ENCODE data around the gene SMARCA2.
A peak's percentile ranks its signal among the peaks of the same experiment; 100 is the strongest.

The SMARCA2 gene

DNA sequence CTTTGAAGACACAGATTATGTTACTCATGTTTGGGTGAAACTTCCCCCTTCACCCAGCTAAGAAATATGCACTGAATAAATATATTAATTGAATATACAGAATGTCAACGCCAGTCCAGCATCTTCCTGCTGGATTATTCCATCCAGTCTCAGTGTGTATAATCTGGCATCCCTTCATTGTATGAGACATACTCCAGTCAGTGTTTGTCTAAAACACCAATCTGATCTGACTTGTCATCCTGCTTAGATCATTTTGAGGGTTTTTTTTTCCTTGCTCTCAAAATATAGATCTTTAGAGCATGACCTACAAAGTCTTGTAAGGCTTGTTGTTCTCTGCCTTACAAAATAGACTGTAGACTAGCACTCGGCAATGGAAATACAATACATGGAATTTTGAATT, 195.1 kb downstream of the SMARCA2 start:
- FAIRE-seq (no peak), DNase-seq (ENCODE audit: insufficient read length, low spot score) (no peak)
- TF ChIP-seq TAF1 (IDR thresholded peaks at IDR 0.05; ENCODE audit: low read depth, low read length) (no peak), PAX5 (IDR thresholded peaks at IDR 0.05; ENCODE audit: insufficient read depth, low read length, severe bottlenecking) (no peak), SPI1 (IDR thresholded peaks at IDR 0.05; ENCODE audit: low read depth, low read length) (no peak), POLR2AphosphoS5 (IDR thresholded peaks at IDR 0.05; ENCODE audit: low read depth, low read length) (no peak), POU2F2 (IDR thresholded peaks at IDR 0.05; ENCODE audit: low read depth, low read length) (no peak), POLR2A (IDR thresholded peaks at IDR 0.05; ENCODE audit: low read depth, low read length) (no peak)

DNA sequence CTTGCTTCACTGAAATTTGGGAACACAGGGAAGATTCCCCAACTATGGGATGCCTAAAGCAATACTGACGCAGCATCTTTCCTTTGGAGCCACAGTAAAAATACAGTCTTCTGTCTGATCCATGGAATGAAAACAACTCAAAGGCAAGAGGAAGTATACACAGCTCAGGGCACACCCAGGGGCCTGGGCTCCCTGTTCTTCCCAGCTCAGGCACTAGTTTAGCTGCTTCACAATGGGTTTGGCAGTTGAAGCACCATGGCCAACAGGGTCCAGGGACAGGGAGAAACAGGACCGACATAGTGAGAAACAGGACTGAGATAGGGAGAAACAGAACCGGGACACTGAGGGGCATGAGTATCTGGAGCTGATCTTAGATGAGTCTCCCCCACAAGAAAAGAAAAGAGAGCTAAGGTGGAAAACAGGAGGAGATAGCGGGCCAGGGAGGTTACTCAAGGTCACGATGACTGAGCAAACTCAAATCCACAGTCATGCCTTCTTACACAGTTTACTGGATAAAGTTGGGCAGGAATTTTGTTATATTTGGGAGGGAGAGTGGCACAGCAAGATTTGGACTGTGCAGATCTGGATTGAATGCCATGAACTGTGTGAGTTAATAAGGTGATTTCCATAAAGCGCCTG, 198.8 kb downstream of the SMARCA2 start:
- no peak for FAIRE-seq
- TF ChIP-seq TAF1 (IDR thresholded peaks at IDR 0.05; ENCODE audit: low read depth, low read length) (no peak), POLR2AphosphoS5 (IDR thresholded peaks at IDR 0.05; ENCODE audit: low read depth, low read length) (no peak), POU2F2 (IDR thresholded peaks at IDR 0.05; ENCODE audit: low read depth, low read length) (no peak)
- DNase-seq (ENCODE audit: insufficient read length, low spot score), result no peak

DNA sequence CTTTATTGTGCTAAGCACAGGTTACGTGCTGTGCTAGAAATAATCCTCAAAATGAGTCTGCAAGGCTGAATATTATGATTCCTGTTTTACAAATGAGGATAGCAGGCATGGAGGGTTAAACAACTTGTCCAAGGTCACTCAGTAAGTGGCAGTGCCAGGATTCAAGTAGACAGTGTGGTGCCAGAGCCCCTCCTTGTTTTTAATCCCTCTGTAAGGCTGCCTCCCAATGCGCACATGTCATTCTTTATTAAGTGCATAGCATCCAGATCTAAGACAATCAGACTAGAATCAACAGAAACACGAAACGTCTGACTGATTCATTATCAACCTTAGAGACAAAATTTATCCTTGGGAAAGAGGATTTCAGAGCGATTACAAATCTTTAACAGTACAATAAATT, 199.6 kb downstream of the SMARCA2 start:
- no peak for DNase-seq (ENCODE audit: insufficient read length, low spot score)
- TF ChIP-seq TAF1 (IDR thresholded peaks at IDR 0.05; ENCODE audit: low read depth, low read length), result no peak
- no peak for TF ChIP-seq SPI1 (IDR thresholded peaks at IDR 0.05; ENCODE audit: low read depth, low read length)
- TF ChIP-seq POLR2AphosphoS5 (IDR thresholded peaks at IDR 0.05; ENCODE audit: low read depth, low read length), result no peak
- TF ChIP-seq PAX5 (IDR thresholded peaks at IDR 0.05; ENCODE audit: insufficient read depth, low read length, severe bottlenecking), result no peak
- no peak for TF ChIP-seq POU2F2 (IDR thresholded peaks at IDR 0.05; ENCODE audit: low read depth, low read length)
- no peak for TF ChIP-seq POLR2A (IDR thresholded peaks at IDR 0.05; ENCODE audit: low read depth, low read length)
- no peak for FAIRE-seq

DNA sequence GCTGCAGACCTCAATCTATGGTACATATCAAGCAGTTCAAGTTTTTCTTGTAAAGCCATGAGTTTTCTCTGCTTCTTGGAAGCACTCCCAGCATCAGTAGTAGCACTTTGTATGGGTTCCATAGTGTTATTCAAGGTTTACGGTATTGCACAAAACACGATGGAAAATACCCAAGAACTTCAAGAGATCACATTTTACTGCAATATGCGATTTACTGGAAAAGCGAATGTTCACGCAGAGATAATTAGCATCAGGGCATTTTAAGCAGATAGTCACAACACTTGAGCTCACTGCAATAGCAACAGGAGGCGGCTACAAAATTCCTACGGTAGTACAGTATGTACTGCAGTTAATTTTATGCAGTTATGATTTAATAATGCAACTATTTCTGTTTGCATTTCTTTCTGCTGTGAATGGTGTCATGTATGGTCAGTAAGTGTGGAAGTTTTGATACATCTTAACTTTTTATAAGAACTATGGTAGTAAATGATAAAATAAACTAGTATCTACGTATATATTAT, 200.8 kb downstream of the SMARCA2 start:
- no peak for DNase-seq (ENCODE audit: insufficient read length, low spot score)
- no peak for FAIRE-seq
- TF ChIP-seq POLR2A (IDR thresholded peaks at IDR 0.05; ENCODE audit: low read depth, low read length) (no peak), POU2F2 (IDR thresholded peaks at IDR 0.05; ENCODE audit: low read depth, low read length) (no peak), POLR2AphosphoS5 (IDR thresholded peaks at IDR 0.05; ENCODE audit: low read depth, low read length) (no peak), PAX5 (IDR thresholded peaks at IDR 0.05; ENCODE audit: insufficient read depth, low read length, severe bottlenecking) (no peak), TAF1 (IDR thresholded peaks at IDR 0.05; ENCODE audit: low read depth, low read length) (no peak), SPI1 (IDR thresholded peaks at IDR 0.05; ENCODE audit: low read depth, low read length) (no peak)

DNA sequence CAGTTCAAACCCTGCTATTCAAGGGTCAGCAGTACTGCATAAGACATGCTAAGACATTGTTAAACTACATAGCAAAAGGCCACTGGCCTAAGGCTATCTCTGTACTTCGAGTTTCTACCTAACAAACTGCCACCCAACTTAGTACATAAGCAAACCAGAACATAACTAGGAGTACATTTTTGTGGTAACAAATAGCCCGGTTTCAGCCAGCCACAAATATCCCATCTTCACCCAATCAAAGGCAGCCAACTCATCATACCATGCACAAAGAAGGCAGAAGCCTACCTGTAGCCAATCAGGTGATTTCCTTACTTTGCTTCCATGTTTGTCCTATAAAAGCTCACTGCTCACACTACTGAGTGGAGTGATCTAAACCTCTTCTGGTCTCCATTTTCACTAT, 201.4 kb downstream of the SMARCA2 start:
- no peak for TF ChIP-seq TAF1 (IDR thresholded peaks at IDR 0.05; ENCODE audit: low read depth, low read length)
- no peak for TF ChIP-seq SPI1 (IDR thresholded peaks at IDR 0.05; ENCODE audit: low read depth, low read length)
- no peak for TF ChIP-seq POLR2AphosphoS5 (IDR thresholded peaks at IDR 0.05; ENCODE audit: low read depth, low read length)
- no peak for TF ChIP-seq PAX5 (IDR thresholded peaks at IDR 0.05; ENCODE audit: insufficient read depth, low read length, severe bottlenecking)
- TF ChIP-seq POU2F2 (IDR thresholded peaks at IDR 0.05; ENCODE audit: low read depth, low read length), result no peak
- TF ChIP-seq POLR2A (IDR thresholded peaks at IDR 0.05; ENCODE audit: low read depth, low read length), result no peak
- no peak for DNase-seq (ENCODE audit: insufficient read length, low spot score)

DNA sequence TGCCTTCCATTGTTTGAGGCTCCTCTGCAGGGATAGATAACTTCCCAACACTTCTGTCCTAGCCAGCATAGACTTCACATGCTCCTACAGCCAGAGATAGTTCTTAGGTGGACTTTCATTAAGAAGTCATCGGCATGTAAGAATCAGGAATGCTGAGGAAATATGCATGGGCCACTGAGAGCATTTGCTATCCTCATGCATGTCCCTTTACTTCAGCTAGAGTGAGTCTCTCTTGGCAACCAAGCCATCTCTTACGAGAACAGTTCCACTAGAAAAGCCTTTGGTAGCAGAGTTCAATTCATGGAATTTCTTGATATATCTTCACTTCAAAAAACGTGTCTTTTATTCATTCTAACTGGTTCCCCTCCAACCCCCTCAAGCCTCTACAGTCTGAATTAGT, 202.4 kb downstream of the SMARCA2 start:
- FAIRE-seq (no peak), DNase-seq (ENCODE audit: insufficient read length, low spot score) (no peak)
- TF ChIP-seq SPI1 (IDR thresholded peaks at IDR 0.05; ENCODE audit: low read depth, low read length) (no peak), POU2F2 (IDR thresholded peaks at IDR 0.05; ENCODE audit: low read depth, low read length) (no peak)

More for the DNA sequence above, 201.4 kb downstream of the SMARCA2 start:
- FAIRE-seq, result peak; percentile 38

DNA sequence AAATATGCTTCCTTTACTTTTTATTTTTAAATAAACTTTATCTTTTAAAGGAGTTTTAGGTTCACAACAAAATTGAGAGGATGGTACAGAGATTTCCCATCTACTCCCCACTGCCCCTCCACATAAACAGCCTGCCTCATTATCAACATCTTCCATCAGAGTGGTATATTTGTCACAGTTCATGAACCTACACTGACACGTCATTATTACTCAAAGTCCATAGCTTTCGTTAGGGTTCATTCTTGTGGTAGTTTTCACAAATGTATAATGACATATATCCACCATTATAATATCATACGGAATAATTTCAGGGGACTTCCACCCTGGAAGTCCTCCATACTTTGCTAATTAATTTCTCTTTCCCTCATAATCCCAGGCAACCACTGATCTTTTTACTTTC, 204.9 kb downstream of the SMARCA2 start:
- DNase-seq (ENCODE audit: insufficient read length, low spot score) (no peak), FAIRE-seq (no peak)
- TF ChIP-seq POLR2AphosphoS5 (IDR thresholded peaks at IDR 0.05; ENCODE audit: low read depth, low read length) (no peak), POU2F2 (IDR thresholded peaks at IDR 0.05; ENCODE audit: low read depth, low read length) (no peak), SPI1 (IDR thresholded peaks at IDR 0.05; ENCODE audit: low read depth, low read length) (no peak), PAX5 (IDR thresholded peaks at IDR 0.05; ENCODE audit: insufficient read depth, low read length, severe bottlenecking) (no peak), TAF1 (IDR thresholded peaks at IDR 0.05; ENCODE audit: low read depth, low read length) (no peak), POLR2A (IDR thresholded peaks at IDR 0.05; ENCODE audit: low read depth, low read length) (no peak)

DNA sequence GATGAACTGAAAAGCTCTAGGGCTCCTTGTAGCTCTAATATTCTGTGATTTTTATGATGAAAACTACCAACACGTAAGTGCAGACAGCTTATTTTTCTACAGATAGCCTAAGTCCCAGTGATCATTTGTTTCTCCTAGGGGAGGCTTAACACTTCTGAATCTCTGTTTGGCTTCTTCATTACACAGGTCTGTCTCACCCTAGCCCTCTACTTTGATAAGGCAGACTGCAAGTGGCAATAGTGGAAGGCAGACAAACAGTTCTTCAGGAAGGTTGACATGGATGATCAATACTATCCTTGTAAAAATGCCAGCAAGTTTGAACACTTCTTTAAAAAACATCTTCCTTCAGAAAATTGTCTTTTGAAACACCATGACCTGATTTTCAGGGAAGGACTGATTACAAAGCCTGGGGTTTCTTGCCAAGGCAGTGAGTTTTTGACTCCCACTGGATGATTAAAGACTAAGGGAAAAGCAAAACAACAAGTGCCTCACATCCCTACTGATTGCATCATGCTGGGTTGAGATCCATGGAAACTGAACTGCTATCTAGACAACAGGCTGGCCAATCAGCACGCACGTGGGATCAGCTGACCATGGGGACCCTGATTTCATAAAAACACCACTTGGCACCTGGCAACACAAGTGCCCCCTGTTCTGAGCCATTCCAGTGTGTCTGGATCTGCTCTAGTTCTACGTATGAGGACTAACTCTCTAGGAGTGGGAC, 212.2 kb downstream of the SMARCA2 start:
- TF ChIP-seq POLR2A (IDR thresholded peaks at IDR 0.05; ENCODE audit: low read depth, low read length), result no peak
- TF ChIP-seq POU2F2 (IDR thresholded peaks at IDR 0.05; ENCODE audit: low read depth, low read length), result no peak
- no peak for TF ChIP-seq POLR2AphosphoS5 (IDR thresholded peaks at IDR 0.05; ENCODE audit: low read depth, low read length)
- TF ChIP-seq PAX5 (IDR thresholded peaks at IDR 0.05; ENCODE audit: insufficient read depth, low read length, severe bottlenecking), result no peak
- TF ChIP-seq SPI1 (IDR thresholded peaks at IDR 0.05; ENCODE audit: low read depth, low read length), result no peak
- no peak for TF ChIP-seq TAF1 (IDR thresholded peaks at IDR 0.05; ENCODE audit: low read depth, low read length)
- no peak for FAIRE-seq
- no peak for DNase-seq (ENCODE audit: insufficient read length, low spot score)

DNA sequence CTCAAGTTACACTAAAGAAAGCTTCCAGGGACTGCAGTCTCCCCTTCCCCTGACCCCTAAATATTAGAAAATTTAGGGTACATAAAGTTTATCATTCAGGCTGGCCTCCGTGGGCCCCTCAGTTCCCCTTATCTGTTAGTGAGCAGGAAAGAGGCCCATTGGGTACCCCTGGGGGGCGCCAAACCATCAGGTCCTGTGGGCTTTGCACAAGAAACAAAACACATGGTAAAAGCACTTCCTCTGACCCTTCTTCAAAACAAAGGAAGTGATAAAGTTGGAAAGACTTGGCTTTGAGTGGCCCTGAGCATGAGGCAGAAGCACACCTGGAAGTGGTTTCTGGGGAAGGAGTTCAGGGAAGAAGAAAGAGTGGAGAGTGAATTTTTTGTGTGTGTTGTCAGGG, 213.0 kb downstream of the SMARCA2 start:
- peak; percentile 27; the same call in 1 of the 2 replicates for TF ChIP-seq SPI1 (IDR thresholded peaks at IDR 0.05; ENCODE audit: low read depth, low read length)
- no peak for TF ChIP-seq PAX5 (IDR thresholded peaks at IDR 0.05; ENCODE audit: insufficient read depth, low read length, severe bottlenecking)
- no peak for FAIRE-seq
- no peak for DNase-seq (ENCODE audit: insufficient read length, low spot score)

DNA sequence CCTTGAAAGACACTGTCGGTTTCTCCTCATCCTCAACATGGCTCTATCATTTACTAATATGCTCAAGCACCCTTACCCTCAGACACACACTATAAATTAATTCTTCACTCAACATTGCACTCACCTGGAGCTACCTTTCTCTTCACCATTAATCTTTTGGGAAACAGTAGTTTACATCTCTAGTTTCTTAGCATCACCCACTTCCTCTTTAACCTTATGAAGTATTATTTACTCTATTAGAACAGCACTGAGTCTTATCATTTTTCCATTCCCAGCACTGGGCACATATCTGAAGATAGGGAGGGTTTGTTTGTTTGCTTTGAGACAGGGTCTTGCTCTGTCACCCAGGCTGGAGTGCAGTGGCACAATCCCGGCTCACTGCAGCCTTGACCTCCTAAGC, 213.5 kb downstream of the SMARCA2 start:
- TF ChIP-seq SPI1 (IDR thresholded peaks at IDR 0.05; ENCODE audit: low read depth, low read length) (peak; percentile 70), TAF1 (IDR thresholded peaks at IDR 0.05; ENCODE audit: low read depth, low read length) (no peak)
- no peak for FAIRE-seq
- DNase-seq (ENCODE audit: insufficient read length, low spot score), result no peak

All from GM12891 (cell line).